AG08395 (cell line): ENCODE data around the gene ITGB1BP1.
"Not testable (repeated sequence)": the region's sequence is repeated elsewhere in the genome, so short reads cannot be mapped to it uniquely, and the experiment has no call there.

Source experiments
- DNase-seq: peaks from one replicate; pipeline ENCODE4 v3.0.0; 2012; ENCODE audit warnings: mixed read lengths, low spot score

Gene ITGB1BP1

DNA sequence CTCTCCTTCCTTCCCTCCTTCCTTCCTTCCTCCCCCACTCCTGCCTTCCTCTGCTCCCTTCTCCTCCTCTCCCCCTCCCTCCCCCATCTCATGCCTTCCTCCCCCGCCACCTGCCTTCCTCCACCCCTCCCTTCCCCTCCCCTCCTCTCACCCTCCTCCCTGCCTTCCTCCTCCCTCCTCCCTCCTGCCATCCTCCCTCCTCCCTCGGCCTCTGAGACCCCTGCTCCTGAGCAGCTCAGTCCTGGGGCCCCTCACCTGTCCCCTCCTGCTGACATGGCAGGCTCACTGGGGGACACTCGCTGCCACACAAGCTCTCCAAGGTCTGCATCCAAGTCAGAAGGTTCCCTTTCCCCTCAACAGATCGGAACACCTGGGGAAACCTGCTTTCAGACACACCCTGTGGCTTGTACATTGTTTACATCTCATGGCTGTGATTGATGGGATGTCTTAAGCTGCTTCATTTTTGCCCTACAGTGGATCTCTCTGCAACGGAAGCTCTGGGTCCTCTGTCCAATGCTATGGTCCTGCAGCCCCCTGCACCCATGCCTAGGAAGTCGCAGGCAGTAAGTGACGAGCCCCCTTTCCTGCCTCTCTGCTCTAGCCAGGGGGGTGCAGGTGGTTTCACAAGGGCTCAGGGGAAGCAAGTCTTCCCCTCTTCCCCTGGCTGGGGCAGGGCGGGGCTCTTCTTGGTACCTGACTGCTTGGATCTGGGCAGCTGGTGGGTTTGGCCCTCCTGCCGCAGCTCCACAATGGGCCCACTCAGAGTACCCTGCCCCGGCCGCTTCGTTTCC is 22.9 kb downstream of the ITGB1BP1 start:
- DNase-seq = no peak

DNA sequence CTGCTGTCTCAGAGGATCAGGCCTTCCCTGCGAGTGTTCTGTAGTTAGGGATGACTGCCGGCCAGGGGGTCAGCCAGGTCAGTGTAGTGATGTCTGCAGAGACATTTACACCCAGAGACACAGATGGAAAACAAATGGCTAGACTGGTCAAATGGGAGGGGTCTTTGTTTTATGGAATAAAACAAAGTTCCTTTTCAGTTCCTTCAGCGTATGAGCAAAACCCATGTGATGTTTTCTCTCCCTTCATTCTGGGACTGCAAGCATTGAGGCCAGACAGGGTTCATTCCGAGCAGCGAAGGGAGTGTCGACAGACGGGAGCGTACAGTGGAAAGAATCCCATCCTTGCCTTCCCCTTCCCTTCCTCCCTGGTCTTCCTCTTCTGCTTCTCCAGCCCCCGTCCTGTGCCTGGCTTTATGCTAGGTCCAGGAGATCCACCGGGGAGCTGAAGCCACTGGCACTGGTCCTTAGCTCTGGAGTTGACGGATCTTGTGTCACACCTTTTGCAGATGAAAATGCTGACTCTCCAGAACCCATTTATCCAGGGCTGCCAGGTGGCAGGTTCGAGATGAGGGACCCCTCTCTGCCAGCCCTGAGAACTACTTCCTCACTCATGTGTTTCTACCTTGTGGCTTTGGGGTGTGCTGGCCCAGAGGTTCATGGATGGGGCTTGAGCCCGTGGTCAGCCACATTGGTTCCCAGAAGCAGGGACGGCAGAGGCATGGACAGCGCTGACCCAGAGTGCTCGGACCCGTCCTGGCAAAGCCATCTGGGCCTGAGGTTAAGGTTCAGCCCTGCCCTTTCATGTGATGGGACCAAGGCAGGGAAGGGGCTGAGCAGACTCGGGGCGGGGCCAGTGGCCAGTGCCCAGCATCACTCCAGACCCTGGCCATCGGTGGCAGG is 24.2 kb downstream of the ITGB1BP1 start:
- DNase-seq = no peak

DNA sequence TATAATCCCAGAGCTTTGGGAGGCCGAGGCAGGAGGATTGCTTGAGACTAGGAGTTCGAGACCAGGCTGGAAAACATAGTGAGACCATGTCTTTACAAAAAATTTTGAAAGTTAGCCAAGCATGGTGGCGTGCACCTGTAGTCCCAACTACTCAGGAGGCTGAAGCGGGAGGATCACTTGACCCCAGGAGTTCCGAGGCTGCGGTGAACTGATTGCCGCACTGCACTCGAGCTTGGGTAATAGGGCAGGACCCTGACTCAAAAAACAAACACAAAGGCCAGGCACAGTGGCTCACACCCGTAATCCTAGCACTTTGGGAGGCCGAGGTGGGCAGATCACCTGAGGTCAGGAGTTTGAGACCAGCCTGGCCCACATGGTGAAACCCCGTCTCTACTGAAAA is 25.1 kb downstream of the ITGB1BP1 start:
- not testable (repeated sequence) for DNase-seq

DNA sequence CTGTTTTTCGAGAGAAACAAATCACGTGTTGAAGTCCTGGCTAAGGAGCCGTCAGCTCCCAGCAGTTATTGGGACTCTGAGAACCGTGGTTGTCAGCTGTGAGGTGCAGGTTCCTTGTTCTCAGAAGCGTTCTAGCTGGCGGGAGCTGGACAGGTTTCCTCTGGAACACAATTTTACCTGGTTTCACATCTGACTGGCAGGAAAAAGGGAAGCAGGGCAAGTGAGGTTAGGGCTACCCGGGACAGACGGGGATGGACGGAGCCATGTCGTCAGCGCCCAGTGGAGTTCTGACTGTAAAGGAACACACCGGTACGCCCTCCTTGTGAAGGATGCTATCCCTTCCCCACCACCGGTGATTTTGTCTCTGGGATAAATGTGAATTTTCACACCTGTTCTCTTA is 26.1 kb downstream of the ITGB1BP1 start:
- DNase-seq = no peak

DNA sequence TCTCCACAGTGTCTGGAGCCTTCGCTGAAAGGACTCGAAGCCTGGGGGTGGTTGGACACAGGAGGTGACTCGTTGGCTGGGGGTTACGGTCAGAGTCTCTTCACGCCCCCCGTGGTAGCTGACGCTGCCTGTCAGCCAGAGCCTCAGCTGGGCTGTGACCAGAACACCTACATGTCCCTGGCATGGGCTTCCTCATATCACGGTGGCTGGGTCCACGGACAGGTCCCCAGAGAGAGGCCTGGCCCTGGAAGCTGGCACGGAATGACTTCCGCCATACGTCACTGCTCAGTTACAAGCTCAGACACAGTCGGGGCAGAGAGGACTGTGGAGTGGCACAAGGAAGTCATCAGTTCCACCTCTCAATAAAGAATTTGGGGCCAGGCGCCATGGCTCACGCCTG is 28.5 kb downstream of the ITGB1BP1 start:
- DNase-seq = no peak

DNA sequence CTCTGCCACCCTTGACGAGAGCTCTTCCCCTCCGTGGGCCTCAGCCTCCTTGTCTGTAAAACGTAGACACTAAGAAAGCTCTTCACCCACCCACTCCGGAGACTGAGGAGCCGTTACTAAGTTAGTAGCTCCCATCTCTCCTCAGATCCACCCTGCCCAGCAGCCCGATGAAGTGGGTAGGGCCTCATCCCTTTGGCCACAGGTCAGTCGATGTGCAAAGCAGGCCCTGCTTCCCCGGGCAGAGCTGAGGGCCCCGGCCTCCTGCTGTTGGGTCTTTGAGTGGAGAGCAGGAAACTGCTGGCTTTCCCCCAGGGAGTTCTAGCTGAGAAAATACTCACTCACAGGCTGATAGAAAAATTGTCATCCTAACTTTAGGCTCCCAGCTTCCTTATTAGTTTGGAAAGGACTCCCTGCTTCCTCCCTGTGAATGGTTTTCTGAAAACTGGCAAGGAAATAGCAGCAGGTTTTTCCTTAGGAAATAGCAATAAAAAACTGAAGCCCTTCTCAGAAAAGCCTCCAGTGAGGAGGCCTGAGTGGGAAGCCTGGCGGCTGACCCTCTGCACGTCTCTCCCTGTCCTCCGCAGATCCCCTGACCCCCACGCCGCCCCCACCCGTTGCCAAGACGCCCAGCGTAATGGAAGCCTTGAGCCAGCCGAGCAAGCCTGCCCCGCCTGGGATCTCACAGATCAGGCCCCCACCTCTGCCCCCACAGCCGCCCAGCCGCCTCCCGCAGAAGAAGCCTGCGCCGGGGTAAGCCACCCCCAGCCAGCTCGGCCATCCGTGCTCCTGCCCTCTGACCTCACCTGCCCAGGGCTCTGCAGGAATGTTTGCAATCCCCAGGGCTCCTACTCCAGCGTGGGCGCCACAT is 30.2 kb downstream of the ITGB1BP1 start:
- DNase-seq = peak; percentile 19

DNA sequence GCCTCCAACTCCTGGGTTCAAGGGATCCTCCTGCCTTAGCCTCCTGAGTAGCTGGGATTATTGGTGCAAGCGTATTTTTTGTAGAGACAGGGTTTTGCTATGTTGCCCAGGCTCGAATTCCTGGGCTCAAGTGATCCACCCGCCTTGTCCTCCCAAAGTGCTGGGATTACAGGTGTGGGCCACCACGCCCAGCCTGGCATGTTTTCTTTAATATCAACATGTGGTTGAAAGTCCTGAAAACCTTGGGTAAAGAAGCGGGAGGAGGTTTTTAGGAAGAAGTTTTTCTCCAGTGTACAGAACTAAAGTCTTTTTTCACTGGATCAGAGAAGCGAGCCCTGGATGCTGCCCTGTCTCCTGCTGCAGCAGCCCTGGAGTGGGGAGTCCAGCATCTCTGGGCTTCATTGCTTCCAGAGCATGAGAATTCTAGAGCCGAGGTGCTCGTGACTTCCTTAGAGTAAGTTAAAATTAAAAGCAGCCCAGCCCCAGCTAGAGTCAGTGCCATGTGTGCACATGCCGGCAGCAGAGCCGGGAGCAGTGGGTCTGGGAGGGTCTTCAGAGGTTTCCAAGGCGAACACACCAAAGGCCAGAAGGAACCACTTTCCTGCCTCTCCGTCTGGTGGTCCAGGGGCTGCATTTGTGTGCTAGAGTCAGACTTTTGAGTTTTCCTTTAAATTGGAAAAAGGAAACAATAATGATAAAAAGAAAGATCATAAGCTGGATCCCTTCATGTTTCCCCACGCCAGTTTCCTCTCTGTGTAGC is 31.2 kb downstream of the ITGB1BP1 start:
- no peak for DNase-seq

DNA sequence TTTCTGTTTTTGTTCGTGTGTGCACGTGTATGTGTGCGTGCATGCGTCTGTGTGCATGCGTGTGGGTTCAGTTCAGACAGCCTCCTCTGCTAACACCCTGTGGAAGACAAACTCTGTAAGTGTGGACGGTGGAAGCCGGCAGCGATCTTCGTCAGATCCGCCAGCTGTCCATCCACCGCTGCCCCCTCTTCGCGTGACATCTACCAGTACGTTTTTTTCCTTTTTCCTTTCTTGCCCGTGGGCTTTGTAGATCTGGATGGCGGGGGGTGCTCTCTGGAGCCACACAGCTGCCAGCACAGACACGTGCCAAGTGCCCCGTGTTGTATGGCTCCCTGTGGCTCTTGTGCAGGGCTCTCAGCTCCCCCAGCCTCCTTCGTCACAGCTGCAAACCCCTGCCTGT is 32.3 kb downstream of the ITGB1BP1 start:
- DNase-seq = no peak

DNA sequence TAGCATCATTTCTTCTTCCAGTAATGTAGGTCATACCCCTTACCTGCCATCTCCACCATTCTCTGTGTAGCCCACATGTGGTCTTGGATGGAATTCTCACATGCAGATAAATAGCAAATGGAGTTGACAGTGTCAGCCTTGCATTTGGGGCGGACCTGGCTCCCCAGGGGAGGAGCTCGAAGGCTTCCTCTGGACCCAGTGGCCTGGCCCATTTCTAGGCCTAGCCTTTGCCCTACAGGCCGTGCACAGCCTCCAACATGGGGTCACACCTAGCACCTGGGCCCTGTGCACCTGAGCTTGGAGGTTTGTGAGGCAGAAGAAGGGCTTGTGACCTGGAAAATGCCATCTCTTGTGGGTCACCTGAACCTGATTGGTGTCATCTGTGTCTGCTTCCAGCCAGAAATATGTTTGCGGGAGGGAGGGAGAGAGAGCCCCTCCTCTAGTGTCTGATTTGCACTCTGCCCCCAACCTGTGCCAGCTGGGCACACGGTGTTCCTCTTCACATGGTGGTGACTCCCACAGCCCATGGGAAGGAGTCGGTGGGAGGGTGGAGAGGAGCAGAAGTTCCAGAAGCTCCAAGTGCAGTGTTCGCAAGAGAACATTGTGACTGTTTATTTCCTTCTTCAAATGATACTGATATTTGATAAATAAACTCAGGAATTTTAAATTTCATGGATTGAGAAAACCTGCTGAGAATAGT is 33.0 kb downstream of the ITGB1BP1 start:
- DNase-seq = no peak

DNA sequence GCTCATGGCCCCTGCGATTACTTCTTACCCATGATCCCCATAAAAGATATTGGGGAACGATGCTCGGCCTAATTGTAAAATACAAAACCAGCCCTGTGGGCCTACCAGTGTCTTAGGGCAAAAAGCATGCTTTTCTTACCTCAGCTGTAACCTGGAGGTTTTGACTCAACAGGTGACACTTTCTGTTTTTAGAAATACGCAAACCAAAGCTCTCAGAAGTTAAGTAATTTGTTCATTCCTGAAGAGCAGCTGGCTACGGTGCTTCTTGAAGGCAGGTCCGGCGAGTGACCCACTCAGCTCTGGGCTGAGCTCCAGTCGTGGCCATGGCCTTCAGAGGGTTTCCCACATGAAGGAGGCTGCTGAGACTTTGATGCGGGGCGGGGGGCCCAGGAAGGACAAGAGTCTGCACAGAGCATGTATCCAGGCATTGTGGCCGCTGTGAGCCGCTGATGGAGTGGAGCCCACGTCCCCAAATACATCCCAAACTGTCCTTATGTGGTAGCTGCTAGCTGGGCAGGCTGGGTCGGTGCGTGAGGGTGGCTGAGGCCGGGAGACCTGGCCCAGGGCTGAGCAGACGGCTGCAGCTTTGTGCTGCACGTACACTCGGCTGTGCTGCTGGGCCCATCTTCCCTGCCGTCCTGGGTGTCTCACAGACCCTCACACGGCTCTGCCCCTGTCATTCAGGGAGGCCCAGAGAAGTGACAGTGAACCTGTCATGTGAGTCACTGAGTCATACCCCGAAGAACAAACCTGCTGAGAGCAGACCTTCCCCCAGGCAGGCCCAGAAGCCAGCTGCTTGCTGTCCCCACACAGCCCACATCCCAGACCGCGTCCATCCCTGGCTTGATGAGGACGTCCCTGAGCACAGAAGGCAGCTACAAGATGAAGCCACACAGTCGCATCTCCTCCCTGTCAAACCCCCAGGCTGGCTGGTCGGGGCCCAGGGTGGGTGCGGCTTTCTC is 34.1 kb downstream of the ITGB1BP1 start:
- DNase-seq = no peak

DNA sequence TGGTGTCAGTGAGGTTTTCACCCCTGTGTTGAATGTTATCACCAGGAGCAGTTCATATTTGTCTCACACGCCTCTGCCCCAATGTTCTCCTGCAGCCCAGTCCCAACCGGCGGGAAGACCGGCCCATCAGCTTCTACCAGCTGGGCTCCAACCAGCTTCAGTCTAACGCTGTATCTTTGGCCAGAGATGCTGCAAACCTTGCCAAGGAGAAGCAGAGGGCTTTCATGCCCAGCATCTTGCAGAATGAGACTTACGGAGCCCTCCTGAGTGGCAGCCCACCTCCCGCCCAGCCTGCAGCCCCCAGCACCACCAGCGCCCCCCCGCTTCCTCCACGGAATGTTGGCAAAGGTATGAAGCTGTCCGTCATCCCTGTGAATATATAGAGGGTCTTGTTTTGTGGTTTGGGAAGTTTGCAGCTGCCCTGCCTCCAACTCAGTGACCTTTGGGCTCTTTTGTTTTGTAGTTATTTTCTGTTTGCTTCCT is 35.1 kb downstream of the ITGB1BP1 start:
- DNase-seq = no peak

DNA sequence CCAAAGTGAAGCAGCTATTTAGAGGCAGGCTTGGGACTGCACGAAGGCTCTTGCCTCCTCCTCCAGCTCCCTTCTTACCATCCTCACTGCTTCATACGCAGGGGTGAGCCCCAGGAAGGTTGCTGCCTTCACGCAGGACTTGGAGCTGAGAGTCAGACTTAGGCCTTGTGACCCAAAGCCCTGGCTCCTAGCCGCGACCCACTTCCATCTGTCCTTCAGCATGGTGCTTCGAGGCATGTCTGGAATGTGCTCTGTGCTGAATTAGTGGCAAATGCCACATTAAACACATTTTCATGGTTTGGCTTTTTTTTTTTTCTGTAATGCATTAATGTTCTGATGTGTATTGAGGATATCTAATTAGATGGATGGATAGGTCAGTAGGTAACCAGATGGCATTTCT is 37.5 kb downstream of the ITGB1BP1 start:
- DNase-seq = peak; percentile 25

DNA sequence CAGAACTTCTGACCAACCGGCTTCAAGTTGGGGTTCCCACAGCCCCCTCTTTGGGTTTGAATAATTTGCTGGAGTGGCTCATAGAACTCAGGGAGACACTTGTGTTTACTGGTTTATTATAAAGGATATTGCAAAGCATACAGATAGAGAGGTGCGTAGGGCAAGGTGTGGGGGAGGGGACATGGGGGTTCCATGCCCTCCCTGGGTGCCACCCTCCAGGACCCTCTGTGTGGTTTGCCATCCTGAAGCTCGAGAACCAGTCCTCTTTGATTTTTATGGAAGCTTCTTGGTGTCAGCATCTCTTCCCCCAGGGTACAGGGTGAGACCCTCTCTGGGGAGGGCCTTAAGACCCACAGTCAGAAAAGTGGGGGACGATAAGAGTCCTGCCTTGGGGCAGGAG is 38.8 kb downstream of the ITGB1BP1 start:
- DNase-seq = no peak

DNA sequence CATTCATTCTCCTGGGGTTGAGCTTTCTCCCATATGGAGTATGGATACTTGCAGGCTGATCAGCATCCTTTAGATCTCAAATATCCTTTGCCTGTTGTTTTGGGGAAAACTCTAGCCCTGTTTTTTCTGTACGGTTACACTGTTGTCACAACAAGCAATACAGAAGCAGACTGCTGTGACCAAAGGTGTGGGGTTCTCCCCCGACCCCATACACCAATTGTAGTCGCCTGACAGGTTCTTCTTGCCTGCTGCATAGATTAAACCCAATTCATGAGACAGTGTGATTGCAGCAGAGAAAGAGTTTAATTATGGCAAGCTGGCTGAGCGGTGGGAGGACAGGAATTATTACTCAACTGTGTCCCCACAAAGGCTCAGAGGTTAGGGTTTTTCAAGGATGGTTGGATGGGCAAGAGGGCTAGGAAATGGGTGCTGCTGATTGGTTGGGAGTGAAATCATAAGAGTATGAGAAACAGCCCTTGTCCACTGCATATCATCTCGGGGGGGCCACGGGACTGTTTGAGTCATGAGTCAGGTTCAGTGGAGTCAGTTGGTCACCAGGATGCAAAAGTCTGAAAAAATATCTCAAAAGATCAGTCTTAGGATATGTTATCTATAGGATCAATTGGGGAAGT is 40.6 kb downstream of the ITGB1BP1 start:
- no peak for DNase-seq

DNA sequence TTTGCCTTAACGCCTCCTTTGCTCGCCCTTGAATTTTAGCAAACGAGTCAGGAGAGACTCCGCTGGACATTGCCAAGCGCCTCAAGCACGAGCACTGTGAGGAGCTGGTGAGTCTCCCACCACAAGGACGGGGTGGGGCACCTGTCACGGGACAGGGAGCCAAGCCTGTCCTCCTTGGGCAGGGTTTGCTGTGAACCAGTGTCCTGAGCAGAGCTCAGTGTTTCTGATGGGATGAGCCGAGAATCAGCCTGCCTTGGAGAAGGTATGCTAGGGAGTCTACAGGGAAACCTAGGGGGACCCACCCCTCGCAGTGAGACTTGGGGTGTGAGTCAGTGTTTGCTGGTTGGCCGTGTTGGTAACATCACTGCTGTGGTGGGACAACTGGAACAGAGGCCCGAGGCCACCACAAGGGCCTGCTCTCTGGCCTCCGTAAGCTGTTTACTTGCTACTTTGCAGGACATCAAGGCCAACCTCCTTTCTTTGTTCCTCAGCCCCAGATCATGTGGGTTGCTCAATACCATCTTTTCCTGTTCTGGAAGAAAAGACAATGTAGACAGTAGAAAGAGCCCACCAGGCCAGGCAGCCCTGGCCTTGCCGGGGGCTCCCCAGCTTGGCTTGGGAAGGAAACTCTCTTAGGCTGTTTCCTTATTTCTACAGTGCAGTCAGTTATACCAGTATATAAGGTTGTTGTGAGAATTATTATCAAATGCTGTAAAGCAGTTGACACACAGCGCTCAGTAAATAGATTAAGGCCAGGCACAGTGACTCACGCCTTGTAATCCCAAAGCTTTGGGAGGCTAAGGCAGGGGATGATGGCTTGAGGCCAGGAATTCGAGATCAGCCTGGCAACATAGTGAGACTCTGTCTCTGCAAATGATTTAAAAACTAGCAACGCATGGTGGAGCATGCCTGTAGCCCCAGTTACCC is 42.4 kb downstream of the ITGB1BP1 start:
- peak; percentile 69 for DNase-seq

DNA sequence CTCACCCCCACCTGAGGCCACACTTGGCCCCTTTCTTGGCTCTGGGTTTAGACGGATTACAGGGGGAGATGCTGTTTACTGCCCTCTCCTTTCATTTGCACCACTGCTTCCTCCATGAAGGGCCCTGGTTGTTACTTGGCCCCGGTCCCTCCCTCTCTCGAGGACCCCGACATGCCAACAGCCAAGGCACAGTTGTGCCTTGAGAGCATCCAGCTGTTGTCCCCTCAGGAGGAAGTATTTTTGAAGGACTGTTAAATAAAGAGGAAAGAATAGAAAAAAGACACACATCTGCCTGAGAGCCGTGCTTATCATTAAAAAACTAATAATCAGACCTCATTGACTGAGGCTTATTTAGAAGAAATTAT is 44.0 kb downstream of the ITGB1BP1 start:
- no peak for DNase-seq

DNA sequence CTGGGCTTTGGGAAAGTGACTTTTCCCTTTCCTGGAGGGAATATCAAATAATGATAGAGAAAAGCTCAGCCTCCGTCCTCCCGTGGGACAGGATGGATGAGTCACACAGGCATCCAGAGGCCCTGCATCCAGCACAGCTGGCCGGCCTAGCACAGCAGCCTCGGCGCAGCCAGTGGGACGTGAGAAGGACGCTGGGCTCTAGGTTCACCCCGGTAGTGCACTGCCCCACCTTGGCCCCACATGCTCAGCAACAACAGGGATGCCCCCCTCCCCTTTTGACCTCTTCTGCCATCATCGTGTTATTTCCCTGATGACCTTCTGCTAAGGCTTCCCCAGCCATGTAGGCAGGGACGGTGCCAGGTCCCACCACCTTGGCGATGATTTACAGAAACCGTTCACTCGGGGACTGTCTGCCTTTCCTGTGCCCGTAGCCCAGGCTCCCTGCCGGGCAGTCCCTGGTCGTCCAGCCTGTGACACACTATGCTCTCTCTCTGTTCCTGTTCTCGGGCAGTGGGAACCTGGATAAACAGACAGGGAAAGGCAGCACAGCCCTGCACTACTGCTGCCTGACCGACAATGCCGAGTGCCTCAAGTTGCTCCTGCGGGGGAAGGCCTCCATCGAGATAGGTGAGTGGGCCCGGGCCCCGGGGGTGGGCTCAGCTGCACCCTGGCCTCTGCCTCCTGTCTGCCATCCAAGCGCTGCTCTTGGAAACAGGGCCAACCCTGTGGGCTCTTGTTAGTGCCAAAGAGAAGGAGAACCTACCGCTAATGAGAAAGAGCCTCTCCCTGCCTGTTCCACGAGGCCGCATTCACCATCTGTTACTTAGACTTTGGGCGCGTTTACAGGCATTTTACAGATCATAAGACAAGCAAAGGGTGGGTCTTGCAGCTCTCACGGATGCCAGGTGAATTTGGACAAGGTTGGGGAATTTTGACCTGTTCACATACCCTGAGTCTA is 44.6 kb downstream of the ITGB1BP1 start:
- peak; percentile 91 for DNase-seq
